BLaER1 treated with 17β-estradiol and CSF1 and Interleukin-3, amounts not matched to agents 10 nM and 100 nM (cell line): ENCODE measurements around the gene FHIT.
A peak's percentile ranks its signal among the peaks of the same experiment; 100 is the strongest.

ENCODE experiments used
- H3K27ac ChIP-seq, 11 experiments: shearing (Covaris generic); formaldehyde crosslinking; 2 replicates each; pipeline ENCODE4 v1.8.1; 2022
- H3K27me3 ChIP-seq, 11 experiments: shearing (Covaris generic); formaldehyde crosslinking; 2 replicates each; pipeline ENCODE4 v1.8.1; 2022
- H3K36me3 ChIP-seq, 11 experiments: shearing (Covaris generic); formaldehyde crosslinking; 2 replicates each; pipeline ENCODE4 v1.8.1; 2022
- H3K4me1 ChIP-seq, 10 experiments: shearing (Covaris generic); formaldehyde crosslinking; 2 replicates each; pipeline ENCODE4 v1.8.1; 2022
- H3K4me2 ChIP-seq, 11 experiments: shearing (Covaris generic); formaldehyde crosslinking; 2 replicates each; pipeline ENCODE4 v1.8.1; 2022
- H3K4me3 ChIP-seq, 10 experiments: shearing (Covaris generic); formaldehyde crosslinking; 2 replicates each; pipeline ENCODE4 v1.8.1; 2022
- H3K9ac ChIP-seq, 11 experiments: shearing (Covaris generic); formaldehyde crosslinking; 2 replicates each; pipeline ENCODE4 v1.8.1; 2022
- H3K9me3 ChIP-seq, 11 experiments: shearing (Covaris generic); formaldehyde crosslinking; replicated peaks in 1 of 11; 2 replicates each; pipeline ENCODE4 v1.8.1; 2022
- H4K20me1 ChIP-seq, 11 experiments: shearing (Covaris generic); formaldehyde crosslinking; 2 replicates each; pipeline ENCODE4 v1.8.1; 2022
- Cebpa-rat ChIP-seq, 11 experiments: shearing (Covaris generic); IDR thresholded peaks; 2 replicates each; pipeline ENCODE4 v1.8.1; 2022

Gene FHIT

DNA sequence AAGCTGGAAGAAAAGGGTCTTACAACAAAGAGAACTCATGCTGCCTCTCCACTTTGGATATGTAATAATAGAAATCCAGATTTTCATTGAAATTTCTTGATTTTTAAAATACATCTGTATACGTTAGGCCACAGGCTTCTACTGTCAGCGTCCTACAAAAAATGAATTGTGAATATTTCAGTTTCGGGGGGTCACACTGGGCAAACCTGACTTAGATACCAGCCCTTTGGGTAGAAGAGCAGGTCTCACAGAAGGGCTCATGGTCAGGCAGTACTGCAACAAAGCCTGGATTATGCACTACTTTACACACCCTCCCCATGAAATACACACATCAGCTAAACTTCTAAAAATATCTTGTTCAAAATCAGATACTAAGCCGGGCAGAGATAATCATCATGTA is 294.5 kb downstream of the FHIT start:
- H3K27ac ChIP-seq = no peak overlapping the region
- H3K9me3 ChIP-seq = peaks cover 8 to 23% (median 15%) of the 10 kb centered on the region in 11 experiments; a peak in 17 of 22 replicates
- no peaks in the 10 kb centered on the region for H3K27me3 ChIP-seq
- H3K36me3 ChIP-seq = no peaks in the 10 kb centered on the region
- H4K20me1 ChIP-seq = no peaks in the 10 kb centered on the region
- H3K4me2 ChIP-seq = no peak overlapping the region
- no peak overlapping the region for H3K4me3 ChIP-seq
- H3K9ac ChIP-seq = no peak overlapping the region
- H3K4me1 ChIP-seq = no peaks in the 10 kb centered on the region
- TF ChIP-seq Cebpa-rat (IDR thresholded peaks at IDR 0.05) = no peak

DNA sequence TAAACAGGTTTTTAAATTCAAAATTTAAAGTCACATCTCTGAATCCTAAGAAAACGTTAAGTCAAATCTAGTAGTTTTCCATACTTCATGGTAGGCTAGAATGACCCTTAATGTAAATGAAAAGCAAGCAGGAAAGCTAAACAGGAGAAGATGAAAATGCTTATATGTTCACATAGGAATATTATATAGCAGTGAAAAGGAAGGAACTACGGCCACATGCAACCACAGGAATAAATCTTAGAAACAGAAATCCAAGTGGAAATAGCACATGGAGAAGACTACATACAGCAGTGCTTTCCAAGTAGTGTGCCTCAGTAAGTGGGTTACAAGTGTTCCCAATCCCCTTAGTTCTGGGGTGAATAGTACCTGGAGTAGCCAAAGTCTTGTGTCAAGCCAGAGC is 296.2 kb downstream of the FHIT start:
- no peaks in the 10 kb centered on the region for H4K20me1 ChIP-seq
- no peak overlapping the region for H3K4me2 ChIP-seq
- peaks cover 0 to 17% (median 13%) of the 10 kb centered on the region in 11 experiments; a peak in 14 of 22 replicates for H3K9me3 ChIP-seq
- TF ChIP-seq Cebpa-rat (IDR thresholded peaks at IDR 0.05) = no peak
- H3K27ac ChIP-seq = no peak overlapping the region
- no peak overlapping the region for H3K4me3 ChIP-seq
- H3K27me3 ChIP-seq = no peaks in the 10 kb centered on the region
- H3K9ac ChIP-seq = no peak overlapping the region
- H3K36me3 ChIP-seq = no peaks in the 10 kb centered on the region
- H3K4me1 ChIP-seq = no peaks in the 10 kb centered on the region

DNA sequence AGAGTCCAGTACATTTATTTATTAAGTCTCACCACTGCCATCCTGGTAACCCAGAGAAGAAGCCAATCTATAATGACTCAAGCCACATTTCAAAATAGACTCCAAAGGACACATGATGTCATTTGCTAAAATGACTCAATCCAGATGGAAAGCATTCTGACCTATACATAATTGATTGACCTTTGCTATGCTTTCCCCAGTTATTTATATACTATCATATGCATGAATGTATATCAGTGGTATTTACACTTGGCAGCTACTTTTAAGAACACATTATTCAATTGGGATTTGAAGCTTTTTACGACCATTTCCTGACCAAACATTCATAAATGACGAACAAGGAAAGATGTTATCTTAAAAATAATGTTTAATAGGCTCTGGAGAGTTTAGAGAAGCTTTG is 297.2 kb downstream of the FHIT start:
- no peak for TF ChIP-seq Cebpa-rat (IDR thresholded peaks at IDR 0.05)
- Histone ChIP-seq H3K9ac (no peak overlapping the region), H3K9me3 (peaks cover 0 to 17% (median 13%) of the 10 kb centered on the region in 11 experiments; a peak in 14 of 22 replicates), H3K27ac (no peak overlapping the region), H3K4me3 (no peak overlapping the region), H3K4me2 (no peak overlapping the region), H3K36me3 (no peaks in the 10 kb centered on the region), H3K27me3 (no peaks in the 10 kb centered on the region), H3K4me1 (no peaks in the 10 kb centered on the region), H4K20me1 (no peaks in the 10 kb centered on the region)

DNA sequence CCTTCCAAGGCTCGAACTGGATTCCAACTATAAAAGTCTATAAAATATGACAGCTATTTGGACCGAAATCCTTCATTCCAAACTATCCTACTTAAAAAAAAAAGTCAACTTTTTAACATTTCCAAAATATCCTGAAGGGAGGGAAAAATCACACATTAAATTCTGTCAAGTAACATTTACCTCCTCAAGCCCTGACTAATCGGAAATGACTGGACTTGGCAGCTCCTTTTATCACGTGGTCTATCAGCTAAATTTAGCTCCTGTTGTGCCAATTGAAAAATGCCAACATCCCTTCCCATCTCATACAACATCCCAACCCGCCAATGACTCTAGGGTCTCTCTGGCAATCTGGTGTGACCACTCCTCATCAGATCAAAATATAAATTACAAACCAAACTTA is 297.9 kb downstream of the FHIT start:
- Histone ChIP-seq H3K9ac (no peak overlapping the region), H3K9me3 (peaks cover 0 to 17% (median 13%) of the 10 kb centered on the region in 11 experiments; a peak in 14 of 22 replicates), H3K4me3 (no peak overlapping the region), H4K20me1 (no peaks in the 10 kb centered on the region), H3K27me3 (no peaks in the 10 kb centered on the region), H3K36me3 (no peaks in the 10 kb centered on the region), H3K4me1 (no peaks in the 10 kb centered on the region), H3K4me2 (no peak overlapping the region), H3K27ac (no peak overlapping the region)
- no peak for TF ChIP-seq Cebpa-rat (IDR thresholded peaks at IDR 0.05)

DNA sequence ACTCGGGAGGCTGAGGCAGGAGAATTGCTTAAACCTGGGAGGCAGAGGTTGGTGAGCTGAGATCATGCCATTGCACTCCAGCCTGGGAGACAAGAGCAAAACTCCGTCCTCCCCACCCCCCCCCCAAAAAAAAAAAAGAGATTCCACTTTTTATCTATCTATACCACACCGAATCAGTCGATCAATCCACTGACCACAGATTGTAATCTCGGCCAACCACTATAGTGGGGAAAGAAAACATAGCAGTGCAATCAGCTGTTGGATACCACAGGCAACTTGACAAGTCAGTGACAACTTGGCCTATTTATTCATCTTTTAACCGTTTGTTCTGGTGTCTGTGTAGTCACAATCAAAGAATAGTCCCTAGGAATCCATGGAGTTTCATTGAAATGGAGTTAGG is 299.2 kb downstream of the FHIT start:
- Histone ChIP-seq H4K20me1 (no peaks in the 10 kb centered on the region), H3K9ac (no peak overlapping the region), H3K4me2 (no peak overlapping the region), H3K4me3 (no peak overlapping the region), H3K9me3 (peaks cover 0 to 16% (median 13%) of the 10 kb centered on the region in 11 experiments; a peak in 14 of 22 replicates), H3K4me1 (no peaks in the 10 kb centered on the region), H3K36me3 (no peaks in the 10 kb centered on the region), H3K27me3 (no peaks in the 10 kb centered on the region), H3K27ac (no peak overlapping the region)
- no peak for TF ChIP-seq Cebpa-rat (IDR thresholded peaks at IDR 0.05)

DNA sequence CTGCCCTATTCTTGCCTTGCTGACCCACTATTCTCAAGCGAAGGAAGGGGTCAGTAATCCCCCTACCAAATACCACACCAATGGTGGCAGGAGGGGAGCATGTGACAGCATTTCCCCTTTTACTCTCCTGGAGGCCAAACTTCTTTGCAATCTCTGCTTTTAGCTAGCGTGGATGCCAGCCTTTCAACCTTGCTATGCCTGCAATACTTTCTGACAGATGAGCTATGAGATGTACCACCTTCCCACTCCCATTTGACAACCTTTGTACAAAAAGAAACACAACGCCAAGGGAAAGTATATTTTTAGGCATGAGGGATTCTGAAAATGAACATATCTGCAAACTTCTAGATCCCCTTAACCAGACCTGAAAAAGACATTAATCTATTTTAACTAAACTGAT is 302.1 kb downstream of the FHIT start:
- no peaks in the 10 kb centered on the region for H3K4me1 ChIP-seq
- no peak overlapping the region for H3K4me3 ChIP-seq
- no peak for TF ChIP-seq Cebpa-rat (IDR thresholded peaks at IDR 0.05)
- H3K9me3 ChIP-seq = no peaks in the 10 kb centered on the region
- H3K27ac ChIP-seq = no peak overlapping the region
- H3K27me3 ChIP-seq = no peaks in the 10 kb centered on the region
- no peak overlapping the region for H3K9ac ChIP-seq
- no peak overlapping the region for H3K4me2 ChIP-seq
- no peaks in the 10 kb centered on the region for H3K36me3 ChIP-seq
- H4K20me1 ChIP-seq = no peaks in the 10 kb centered on the region

DNA sequence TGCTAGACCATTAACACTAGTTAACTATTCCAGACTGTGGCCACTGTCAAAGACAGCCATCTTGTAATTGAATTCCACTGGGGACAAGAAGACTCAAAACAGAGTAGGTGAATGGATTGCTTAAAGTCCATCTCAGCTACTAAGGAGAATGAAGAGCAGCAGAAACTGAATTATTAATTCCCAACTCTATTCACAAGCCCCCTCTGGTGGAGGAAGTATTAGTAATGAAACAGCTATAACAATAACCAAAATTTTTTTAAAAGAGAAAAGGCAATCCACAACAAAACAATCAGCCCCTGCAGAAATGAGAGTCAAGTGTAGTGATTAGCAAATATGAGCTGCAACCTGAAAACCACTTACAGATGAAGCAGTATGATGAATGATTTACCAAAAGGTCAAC is 302.8 kb downstream of the FHIT start:
- no peak for TF ChIP-seq Cebpa-rat (IDR thresholded peaks at IDR 0.05)
- H3K4me3 ChIP-seq = no peak overlapping the region
- no peaks in the 10 kb centered on the region for H3K27me3 ChIP-seq
- no peaks in the 10 kb centered on the region for H3K9me3 ChIP-seq
- H3K4me1 ChIP-seq = no peaks in the 10 kb centered on the region
- H3K27ac ChIP-seq = no peak overlapping the region
- no peaks in the 10 kb centered on the region for H3K36me3 ChIP-seq
- H3K4me2 ChIP-seq = no peak overlapping the region
- no peaks in the 10 kb centered on the region for H4K20me1 ChIP-seq
- H3K9ac ChIP-seq = no peak overlapping the region

DNA sequence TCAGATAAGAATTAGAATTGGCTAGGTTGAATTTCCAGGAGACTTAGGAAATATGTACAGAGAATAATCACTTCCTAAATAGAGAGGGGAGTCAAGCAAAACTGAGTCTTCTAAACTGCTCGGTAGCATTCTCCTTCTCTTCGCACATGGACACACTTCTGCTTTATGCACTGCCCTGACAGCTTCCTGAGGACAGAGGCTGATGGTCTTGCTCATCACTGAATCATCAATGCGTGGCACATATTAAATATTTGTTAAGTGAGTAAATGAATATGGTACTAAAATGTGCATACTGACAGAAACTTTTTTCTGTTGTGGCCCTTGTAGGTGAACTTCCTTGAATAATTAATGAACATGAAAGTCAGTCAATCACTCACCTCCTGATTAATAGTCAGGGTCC is 315.5 kb downstream of the FHIT start:
- no peak overlapping the region for H3K9ac ChIP-seq
- H3K27me3 ChIP-seq = no peaks in the 10 kb centered on the region
- H3K27ac ChIP-seq = no peak overlapping the region
- H4K20me1 ChIP-seq = no peaks in the 10 kb centered on the region
- no peak for TF ChIP-seq Cebpa-rat (IDR thresholded peaks at IDR 0.05)
- no peaks in the 10 kb centered on the region for H3K9me3 ChIP-seq
- H3K4me2 ChIP-seq = peak overlapping the region in 2 of 11 experiments; percentile 4 to 12; a peak in 1 of 22 replicates
- no peaks in the 10 kb centered on the region for H3K36me3 ChIP-seq
- no peak overlapping the region for H3K4me3 ChIP-seq
- H3K4me1 ChIP-seq = peaks cover 0 to 13% (median 0%) of the 10 kb centered on the region in 10 experiments; a peak in 7 of 20 replicates

DNA sequence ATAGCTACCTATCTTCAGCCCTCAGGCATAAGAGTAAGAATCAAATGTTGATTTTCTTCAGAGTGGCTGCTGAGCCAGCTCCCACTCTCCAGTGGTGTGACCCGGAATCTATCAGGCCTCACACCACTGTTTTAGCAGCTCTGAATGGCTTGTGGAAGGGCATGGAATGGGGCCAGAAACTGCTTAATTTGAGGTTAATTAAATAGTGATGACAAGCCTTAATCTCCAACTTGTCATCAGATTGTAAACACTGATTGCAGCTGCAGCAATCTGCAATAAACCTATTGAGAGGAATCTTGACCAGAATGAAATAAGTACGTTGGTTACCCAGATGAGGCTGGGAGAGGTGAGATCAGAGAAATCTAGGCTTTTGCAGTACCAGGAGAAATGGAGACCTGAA is 317.4 kb downstream of the FHIT start:
- Histone ChIP-seq H3K27ac (no peak overlapping the region), H3K4me3 (no peak overlapping the region), H4K20me1 (no peaks in the 10 kb centered on the region), H3K9ac (no peak overlapping the region), H3K4me1 (peaks cover 0 to 13% (median 0%) of the 10 kb centered on the region in 10 experiments; a peak in 7 of 20 replicates), H3K9me3 (no peaks in the 10 kb centered on the region), H3K27me3 (no peaks in the 10 kb centered on the region), H3K36me3 (no peaks in the 10 kb centered on the region), H3K4me2 (no peak overlapping the region)
- no peak for TF ChIP-seq Cebpa-rat (IDR thresholded peaks at IDR 0.05)

DNA sequence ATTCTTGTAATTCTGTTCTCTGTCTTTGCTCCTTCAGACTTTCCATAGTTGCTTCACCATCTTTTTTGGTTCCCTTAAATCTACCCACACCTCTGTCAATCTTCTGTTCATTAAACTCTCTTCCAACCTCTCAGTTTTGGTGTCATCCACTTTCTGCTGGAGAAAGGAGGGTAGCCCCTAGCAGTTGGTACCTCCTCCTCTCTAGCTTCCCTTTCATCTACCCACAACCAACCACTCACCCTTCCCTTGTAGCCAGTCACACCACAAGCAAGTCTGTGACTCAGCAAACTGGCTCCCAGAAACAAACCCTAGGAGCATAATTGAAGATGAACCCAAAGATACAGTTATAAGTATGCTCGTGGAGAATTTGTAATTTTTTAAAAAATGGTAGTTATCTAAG is 318.6 kb downstream of the FHIT start:
- Histone ChIP-seq H3K9me3 (peaks cover under 1 to 5% (median 3%) of the 10 kb centered on the region in 11 experiments; a peak in 18 of 22 replicates), H3K9ac (no peak overlapping the region), H3K4me2 (peak overlapping the region in 1 of 11 experiments; percentile 11; a peak in 1 of 22 replicates), H3K4me3 (no peak overlapping the region), H4K20me1 (no peaks in the 10 kb centered on the region), H3K27me3 (no peaks in the 10 kb centered on the region), H3K27ac (no peak overlapping the region), H3K36me3 (no peaks in the 10 kb centered on the region), H3K4me1 (peaks cover 0 to 13% (median 0%) of the 10 kb centered on the region in 10 experiments; a peak in 7 of 20 replicates)
- no peak for TF ChIP-seq Cebpa-rat (IDR thresholded peaks at IDR 0.05)
